GM23248 (cell line): Measurements from ENCODE around the gene DLD. TPM values are rescaled to one million over a fixed set of nuclear protein-coding genes. Genes with fewer than 3 reads are reported as not detected.
A peak's percentile ranks its signal among the peaks of the same experiment; 100 is the strongest.

Experiments used
- DNase-seq: peaks from one replicate; pipeline ENCODE4 v3.0.0-alpha.2; 2015
- H2AFZ ChIP-seq: fragments of 200-600 bp; sonication (generic); 2 replicates; pipeline ENCODE4 v1.6.1; 2016; ENCODE audit warnings: antibody characterized with exemption
- H3F3A ChIP-seq: fragments of 200-600 bp; sonication (generic); 2 replicates; pipeline ENCODE4 v1.6.1; 2016; ENCODE audit warnings: mild to moderate bottlenecking, antibody characterized with exemption, mixed run types; ENCODE audit not compliant: insufficient read depth
- H3K27ac ChIP-seq: fragments of 200-600 bp; sonication (generic); 2 replicates; pipeline ENCODE4 v1.5.1; 2016; ENCODE audit warnings: mild to moderate bottlenecking
- H3K27me3 ChIP-seq: fragments of 200-600 bp; sonication (generic); replicated peaks from 2 replicates; pipeline ENCODE4 v1.6.1; 2016; ENCODE audit warnings: mild to moderate bottlenecking; ENCODE audit not compliant: insufficient read depth
- H3K36me3 ChIP-seq: fragments of 200-600 bp; sonication (generic); 2 replicates; pipeline ENCODE4 v1.6.1; 2016; ENCODE audit warnings: low read depth, mild to moderate bottlenecking
- H3K4me1 ChIP-seq: fragments of 200-600 bp; sonication (generic); 2 replicates; pipeline ENCODE4 v1.6.1; 2016; ENCODE audit warnings: mild to moderate bottlenecking; ENCODE audit not compliant: insufficient read depth
- H3K4me2 ChIP-seq: fragments of 200-600 bp; sonication (generic); one replicate; pipeline ENCODE4 v1.6.1; 2016; ENCODE audit warnings: mild to moderate bottlenecking; ENCODE audit not compliant: unreplicated experiment
- H3K4me3 ChIP-seq: fragments of 200-600 bp; sonication (generic); 2 replicates; pipeline ENCODE4 v1.5.1; 2016; ENCODE audit warnings: mild to moderate bottlenecking
- H3K79me2 ChIP-seq: fragments of 200-600 bp; sonication (generic); 2 replicates; pipeline ENCODE4 v1.6.1; 2016; ENCODE audit warnings: mild to moderate bottlenecking; ENCODE audit not compliant: insufficient read depth
- H3K9ac ChIP-seq: fragments of 200-600 bp; sonication (generic); 2 replicates; pipeline ENCODE4 v1.6.1; 2016; ENCODE audit warnings: mild to moderate bottlenecking
- H3K9me2 ChIP-seq: fragments of 200-600 bp; sonication (generic); 2 replicates; pipeline ENCODE4 v1.6.1; 2016; ENCODE audit warnings: mixed run types, mild to moderate bottlenecking, moderate library complexity; ENCODE audit not compliant: insufficient read depth
- H3K9me3 ChIP-seq: fragments of 200-600 bp; sonication (generic); one replicate; pipeline ENCODE4 v1.6.1; 2017; ENCODE audit warnings: low read depth
- H4K20me1 ChIP-seq: fragments of 200-600 bp; sonication (generic); 2 replicates; pipeline ENCODE4 v1.6.0; 2016; ENCODE audit not compliant: insufficient read depth
- EZH2 ChIP-seq: fragments of 200-600 bp; sonication (generic); IDR thresholded peaks from 2 replicates; pipeline ENCODE4 v1.6.1; 2018; ENCODE audit warnings: antibody characterized with exemption, mild to moderate bottlenecking; ENCODE audit not compliant: insufficient read depth, poor library complexity, severe bottlenecking
- EZH2phosphoT487 ChIP-seq: fragments of 200-600 bp; sonication (generic); IDR thresholded peaks from 2 replicates; pipeline ENCODE4 v1.6.1; 2018; ENCODE audit warnings: antibody characterized with exemption, moderate library complexity, mild to moderate bottlenecking, low read depth; ENCODE audit not compliant: insufficient read depth
- WGBS, 2 experiments: methylation state at CpG; one replicate each; pipeline ENCODE4 v1.1.6; 2015 to 2017; ENCODE audit warnings: low lambda C conversion rate in 2 of 2, low coverage in 1 of 2; ENCODE audit errors: missing lambda C conversion rate in 2 of 2; 5-methylcytosine and 5-hydroxymethylcytosine counted together
- in situ Hi-C: fragments of 300-500 bp; cut with MboI; formaldehyde crosslinking; loops from 2 replicates; pipeline ENCODE4 v1.15.0; 2020
- polyA plus RNA-seq: library from polyadenylated mRNA; unstranded; fragments of >200 nt; fragmentation: Nextera tagmentation; extraction: Ambion mirVana; gene quantifications from 2 replicates; pipeline ENCODE4 v1.2.1, GENCODE V29; 2016
- total RNA-seq: library from RNA; depleted of rRNA; stranded (reverse); fragments of >200 nt; shearing (Covaris generic); gene quantifications from 2 replicates; pipeline ENCODE4 v1.2.3, GENCODE V29; 2014; rRNA removed

Gene DLD
- total RNA-seq (80.1 and 84.5 TPM in 2 replicates), polyA plus RNA-seq (97.1 and 99.4 TPM in 2 replicates)

- Histone ChIP-seq H3K9me2 (no peaks in the 10 kb centered on the region), H3F3A (0 out of 2 replicates have a peak, but pooled peaks cover 10% of the 10 kb centered on the region), H3K9ac (peak within 1 kb of the TSS; percentile 90), H3K27ac (peak within 1 kb of the TSS; percentile 86), H3K4me2 (peak within 1 kb of the TSS; percentile 82), H3K4me3 (peak within 1 kb of the TSS; percentile 85), H2AFZ (peak within 1 kb of the TSS; percentile 97), H3K79me2 (peaks cover 49% of the 10 kb centered on the region), H3K27me3 (no peaks in the 10 kb centered on the region), H3K9me3 (no peaks in the 10 kb centered on the region), H3K36me3 (peaks cover 13% of the 10 kb centered on the region; the same call in 1 of the 2 replicates), H3K4me1 (peaks cover 29% of the 10 kb centered on the region), H4K20me1 (no peaks in the 10 kb centered on the region; the same call in 1 of the 2 replicates)
- in situ Hi-C loops = no loop called here
- no peak for TF ChIP-seq EZH2phosphoT487
- TF ChIP-seq EZH2 = no peak
- 1% methylated on average over 49 to 55 of the region's 55 CpGs for WGBS, 2 experiments
- DNase-seq = peak; percentile 98
Observed at GRCh38 chr7:107890962-107891635, at the start of gene DLD. Gene DLD, plus strand, starts transcription at chr7:107891183. Its CDS starts 68 bp downstream, at chr7:107891251.

- no peaks in the 10 kb centered on the region for H3K9me2 ChIP-seq
- WGBS, 2 experiments = 81 to 84% methylated on average over 3 of the region's 3 CpGs
- H3K9ac ChIP-seq = no peak overlapping the region
- H3F3A ChIP-seq = no peaks in the 10 kb centered on the region
- H3K27me3 ChIP-seq = no peaks in the 10 kb centered on the region
- DNase-seq = no peak
- no peaks in the 10 kb centered on the region for H3K4me1 ChIP-seq
- H3K4me2 ChIP-seq = no peak overlapping the region
- in situ Hi-C loops = no loop called here
- H4K20me1 ChIP-seq = no peaks in the 10 kb centered on the region
- no peak overlapping the region for H3K4me3 ChIP-seq
- no peaks in the 10 kb centered on the region for H3K9me3 ChIP-seq
- no peak overlapping the region for H3K27ac ChIP-seq
- no peaks in the 10 kb centered on the region for H3K79me2 ChIP-seq
- no peak overlapping the region for H2AFZ ChIP-seq
- TF ChIP-seq EZH2phosphoT487 (no peak), EZH2 (no peak)
- no peaks in the 10 kb centered on the region for H3K36me3 ChIP-seq
Observed at GRCh38 chr7:107842213-107842612, 48.8 kb upstream of the DLD start.

GRCh38 chr7:107843184-107843583, 47.8 kb upstream of the DLD start:
- TF ChIP-seq EZH2phosphoT487 = no peak
- in situ Hi-C loops = no loop called here
- Histone ChIP-seq H3K9me3 (no peaks in the 10 kb centered on the region), H4K20me1 (no peaks in the 10 kb centered on the region), H3K4me1 (no peaks in the 10 kb centered on the region), H2AFZ (no peak overlapping the region), H3K27me3 (no peaks in the 10 kb centered on the region), H3K27ac (no peak overlapping the region), H3K79me2 (no peaks in the 10 kb centered on the region), H3K36me3 (no peaks in the 10 kb centered on the region), H3F3A (no peaks in the 10 kb centered on the region), H3K4me2 (no peak overlapping the region), H3K9me2 (no peaks in the 10 kb centered on the region), H3K9ac (no peak overlapping the region), H3K4me3 (no peak overlapping the region)
- DNase-seq = no peak
- 86 to 90% methylated on average over 16 of the region's 16 CpGs for WGBS, 2 experiments

- H3K36me3 ChIP-seq = no peaks in the 10 kb centered on the region
- no peak overlapping the region for H3K27ac ChIP-seq
- in situ Hi-C loops = no loop called here
- no peaks in the 10 kb centered on the region for H3F3A ChIP-seq
- no peaks in the 10 kb centered on the region for H4K20me1 ChIP-seq
- no peak overlapping the region for H2AFZ ChIP-seq
- DNase-seq = no peak
- H3K4me1 ChIP-seq = no peaks in the 10 kb centered on the region
- TF ChIP-seq EZH2phosphoT487 (no peak), EZH2 (no peak)
- H3K9ac ChIP-seq = no peak overlapping the region
- no peaks in the 10 kb centered on the region for H3K27me3 ChIP-seq
- H3K9me3 ChIP-seq = no peaks in the 10 kb centered on the region
- H3K4me3 ChIP-seq = no peak overlapping the region
- no peak overlapping the region for H3K4me2 ChIP-seq
- H3K79me2 ChIP-seq = no peaks in the 10 kb centered on the region
- no peaks in the 10 kb centered on the region for H3K9me2 ChIP-seq
Observed at GRCh38 chr7:107846324-107846723, 44.7 kb upstream of the DLD start.
